ENCODE measurements around the gene COMTD1.

GRCh38 chr10:75283671-75284470 lies 48.1 kb upstream of the COMTD1 start:
- TF ChIP-seq CTCF (IDR thresholded peaks at IDR 0.05; ENCODE audit: low read length) (no peak), EZH2 (IDR thresholded peaks at IDR 0.05; ENCODE audit: borderline replicate concordance, low read length) (no peak)
